GM10266 (cell line): ENCODE results near the gene SLCO2A1.

ENCODE experiments used
- DNase-seq: peaks from one replicate; pipeline ENCODE4 v3.0.0; 2012; ENCODE audit errors: extremely low spot score
- TF ChIP-seq, protein P1 (sequence below): IDR thresholded peaks from 2 replicates; pipeline ENCODE4 v1.5.1; 2012; ENCODE audit warnings: mild to moderate bottlenecking, low read depth; ENCODE audit not compliant: control insufficient read depth, insufficient read depth; ENCODE audit errors: missing control alignments

Gene SLCO2A1

DNA sequence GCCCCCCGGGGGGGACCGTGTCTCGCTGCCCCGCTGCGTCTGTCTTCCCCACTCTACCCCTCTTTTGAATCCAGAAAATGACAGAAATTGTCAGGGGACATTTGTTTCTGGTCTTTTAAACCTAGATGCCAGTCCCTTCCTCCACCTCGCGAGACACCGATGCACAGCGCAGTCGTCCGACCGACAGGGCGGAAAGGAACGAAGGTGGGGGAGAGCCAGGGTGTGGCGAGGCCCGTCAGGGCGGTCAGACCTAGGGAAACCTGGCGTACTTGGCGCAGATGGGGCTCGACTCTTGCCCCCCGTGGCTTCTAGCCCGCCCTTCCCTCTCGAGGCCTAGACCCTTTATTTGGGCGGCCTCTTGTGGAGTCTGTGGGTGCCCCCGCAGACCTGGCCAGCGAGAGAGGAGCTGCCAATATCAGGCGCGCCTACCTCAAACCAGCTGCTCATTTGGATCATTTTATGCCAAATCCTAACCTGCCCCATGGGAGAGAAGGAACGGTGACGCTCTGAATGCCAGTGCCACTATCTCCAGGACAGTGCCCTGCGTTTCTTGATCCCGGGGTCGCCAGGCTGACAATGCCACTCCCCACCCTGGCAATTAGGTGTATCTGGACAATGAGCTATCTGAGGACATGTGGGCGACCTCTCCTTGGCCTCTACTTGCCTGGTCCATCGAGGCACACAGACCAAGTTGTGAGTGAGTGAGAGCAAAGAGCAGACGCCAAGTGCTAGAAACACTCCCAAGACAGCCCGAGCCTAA lies 133.5 kb downstream of the SLCO2A1 start:
- TF ChIP-seq, protein P1, sequence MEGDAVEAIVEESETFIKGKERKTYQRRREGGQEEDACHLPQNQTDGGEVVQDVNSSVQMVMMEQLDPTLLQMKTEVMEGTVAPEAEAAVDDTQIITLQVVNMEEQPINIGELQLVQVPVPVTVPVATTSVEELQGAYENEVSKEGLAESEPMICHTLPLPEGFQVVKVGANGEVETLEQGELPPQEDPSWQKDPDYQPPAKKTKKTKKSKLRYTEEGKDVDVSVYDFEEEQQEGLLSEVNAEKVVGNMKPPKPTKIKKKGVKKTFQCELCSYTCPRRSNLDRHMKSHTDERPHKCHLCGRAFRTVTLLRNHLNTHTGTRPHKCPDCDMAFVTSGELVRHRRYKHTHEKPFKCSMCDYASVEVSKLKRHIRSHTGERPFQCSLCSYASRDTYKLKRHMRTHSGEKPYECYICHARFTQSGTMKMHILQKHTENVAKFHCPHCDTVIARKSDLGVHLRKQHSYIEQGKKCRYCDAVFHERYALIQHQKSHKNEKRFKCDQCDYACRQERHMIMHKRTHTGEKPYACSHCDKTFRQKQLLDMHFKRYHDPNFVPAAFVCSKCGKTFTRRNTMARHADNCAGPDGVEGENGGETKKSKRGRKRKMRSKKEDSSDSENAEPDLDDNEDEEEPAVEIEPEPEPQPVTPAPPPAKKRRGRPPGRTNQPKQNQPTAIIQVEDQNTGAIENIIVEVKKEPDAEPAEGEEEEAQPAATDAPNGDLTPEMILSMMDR = no peak
- no peak for DNase-seq

DNA sequence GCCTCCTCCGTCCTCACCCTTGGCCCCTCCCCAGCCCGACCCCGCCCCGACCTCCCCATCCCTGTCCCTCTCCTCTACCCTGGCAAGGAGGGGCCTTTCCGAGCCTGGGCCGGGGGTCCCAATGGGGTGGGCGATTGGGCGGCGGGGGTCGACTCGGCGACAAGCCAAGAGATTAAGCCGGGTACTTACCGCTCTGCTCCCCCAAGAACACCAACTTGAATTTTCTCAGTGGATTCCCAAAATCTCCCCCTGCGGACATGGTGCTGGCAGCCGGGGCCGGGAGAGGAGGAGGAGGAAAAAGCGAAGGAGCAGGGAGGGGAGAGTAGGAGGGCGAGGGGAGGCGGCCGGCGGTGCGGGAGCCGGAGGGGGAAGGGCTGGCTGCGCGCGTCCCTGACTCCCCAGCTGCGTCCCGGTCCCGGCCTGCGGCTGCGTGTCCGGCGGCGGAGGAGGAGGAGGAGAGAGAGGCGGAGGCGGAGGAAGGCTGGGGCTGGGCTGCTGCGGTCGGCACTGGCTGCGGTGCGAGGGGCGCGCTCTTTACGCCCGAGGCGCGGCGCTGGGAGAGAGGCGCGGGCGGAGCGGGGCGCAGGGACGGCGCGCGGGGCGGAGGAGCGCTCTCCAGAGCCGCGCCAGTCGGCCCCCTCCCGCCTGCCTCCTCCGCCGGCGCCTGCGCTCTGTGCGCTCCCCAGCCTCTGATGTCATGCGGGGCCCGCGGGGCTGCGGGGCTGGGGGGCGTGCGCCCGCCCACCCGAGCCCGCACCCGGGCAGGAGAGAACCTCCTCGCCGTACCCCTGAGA lies 134.3 kb downstream of the SLCO2A1 start, which contains the start of gene RAB6B:
RAB6B (minus strand) TSS at position 675 of the 794 bp plus-strand sequence; CDS start at position 259, 416 bp downstream.
- DNase-seq = peak; percentile 72
- TF ChIP-seq, protein P1 = no peak

DNA sequence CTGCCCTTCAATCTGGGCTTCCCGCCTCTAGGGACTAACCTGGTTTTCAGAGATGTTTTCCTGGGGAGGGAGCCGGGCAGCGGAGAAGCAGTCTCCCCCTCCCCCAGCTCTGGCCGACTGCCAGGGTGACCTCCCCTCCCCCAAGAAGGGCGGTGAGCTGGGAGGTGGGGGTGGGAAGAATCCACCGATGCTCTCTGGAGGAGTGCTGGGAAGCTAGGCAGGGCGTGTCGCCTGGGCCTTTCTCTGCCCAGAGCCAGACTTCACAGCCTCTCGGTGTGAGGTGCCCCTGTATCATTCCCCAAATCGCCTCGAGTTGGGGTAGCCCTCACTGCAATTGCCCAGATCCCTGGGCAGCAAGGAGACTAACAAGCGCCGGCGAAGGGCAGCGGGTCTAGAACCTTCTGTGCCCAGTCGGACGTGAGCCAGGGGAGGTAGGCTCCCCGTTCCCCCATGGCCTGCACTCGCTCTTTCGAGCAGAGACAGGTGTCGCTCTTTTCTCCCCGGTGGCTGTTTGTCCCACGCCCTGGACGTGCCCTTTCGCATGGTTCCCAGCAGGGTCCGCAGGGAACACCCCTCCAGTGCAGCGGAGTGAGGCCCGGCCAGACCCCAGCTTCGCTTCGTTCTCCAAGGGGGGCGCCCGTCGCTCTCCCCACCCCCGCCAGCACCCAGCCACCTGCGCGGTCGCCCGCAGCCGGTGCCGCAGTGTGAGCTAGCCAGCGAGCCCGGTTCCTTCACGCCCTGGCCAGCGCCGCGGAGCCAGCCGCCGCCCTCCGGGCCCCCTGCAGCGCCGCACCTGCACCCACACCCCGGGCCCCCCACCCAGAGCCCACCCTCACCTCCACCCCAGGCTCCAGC lies 135.1 kb downstream of the SLCO2A1 start:
- TF ChIP-seq, protein P1 = no peak
- DNase-seq = peak; percentile 41

DNA sequence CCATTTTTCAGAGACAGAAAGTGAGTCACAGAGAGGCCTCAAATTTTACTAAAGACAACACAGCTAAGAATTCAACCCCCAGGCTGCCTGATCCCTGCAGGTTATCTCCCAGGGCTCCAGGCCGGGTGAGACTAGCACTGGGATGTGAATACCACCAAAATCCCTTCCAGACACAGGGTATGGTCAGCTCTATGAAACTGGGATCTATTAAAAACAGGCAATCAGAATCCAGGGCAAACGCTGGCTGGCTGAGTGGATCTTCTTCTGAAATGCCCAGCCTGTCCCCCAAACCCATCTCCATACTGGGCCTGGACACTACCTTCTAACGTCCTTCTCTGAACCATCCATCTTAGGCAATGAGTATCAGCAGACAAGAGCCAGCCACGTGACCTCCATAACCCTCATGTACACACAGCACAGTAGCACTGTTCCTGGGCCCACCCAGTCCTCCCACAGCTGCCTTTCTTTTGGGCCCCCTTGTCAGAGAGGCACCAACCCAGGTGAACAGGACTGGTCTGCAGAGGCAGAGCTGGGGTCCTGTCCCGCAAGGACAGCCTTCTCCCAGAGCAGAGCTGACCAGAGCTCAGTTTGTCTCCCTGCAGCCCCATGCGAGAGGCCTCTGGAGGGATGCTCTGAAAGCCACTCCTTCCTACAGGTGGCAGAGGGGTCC lies 135.9 kb downstream of the SLCO2A1 start:
- DNase-seq = no peak
- TF ChIP-seq, protein P1 = no peak

DNA sequence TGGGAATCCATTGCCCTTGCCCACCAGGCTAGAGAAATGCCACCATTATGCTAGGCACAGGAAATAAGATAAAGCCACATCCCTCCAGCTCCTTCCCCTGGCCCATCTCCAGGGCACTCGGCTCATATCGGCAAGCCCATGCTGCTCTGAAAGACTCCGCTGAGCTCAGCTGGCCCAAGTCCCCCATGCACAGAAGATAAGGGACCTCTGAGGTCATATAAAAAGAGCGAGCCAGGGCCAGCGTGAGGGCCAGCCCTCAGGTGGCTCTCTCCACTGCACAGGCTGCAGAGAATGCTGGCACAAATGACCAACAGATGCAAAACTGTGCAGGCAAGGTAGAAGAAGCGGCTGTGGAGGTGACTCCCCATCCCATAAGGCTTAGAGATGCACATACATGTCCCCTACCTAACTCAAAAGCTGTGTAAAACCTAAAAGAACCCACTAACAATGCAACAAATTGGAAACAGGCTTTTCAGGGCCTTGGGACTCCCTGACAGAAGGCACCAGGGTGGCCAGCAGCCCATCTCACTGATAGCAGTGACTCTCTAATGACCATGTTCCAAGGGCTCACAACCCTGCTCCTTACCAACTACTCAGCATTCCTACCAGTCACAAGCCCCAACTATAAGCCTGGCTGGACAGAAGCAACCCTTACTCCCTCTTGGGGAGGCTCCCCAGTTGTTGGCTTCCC lies 137.0 kb downstream of the SLCO2A1 start:
- TF ChIP-seq, protein P1 = no peak
- no peak for DNase-seq
